ENCODE measurements around the gene ADAM22.
A peak's percentile ranks its signal among the peaks of the same experiment; 100 is the strongest.

Gene ADAM22

GRCh38 chr7:88042157-88042556 lies 108.1 kb downstream of the ADAM22 start:
- no peak for DNase-seq

- no peak for DNase-seq
These were observed 108.8 kb downstream of the ADAM22 start for GRCh38 chr7:88042803-88043202.

- DNase-seq: no peak
These were observed 110.0 kb downstream of the ADAM22 start for GRCh38 chr7:88044069-88044468.

GRCh38 chr7:88046839-88047573 lies 113.0 kb downstream of the ADAM22 start:
- no peak for DNase-seq

GRCh38 chr7:88057655-88058054 lies 123.6 kb downstream of the ADAM22 start:
- DNase-seq: no peak

- DNase-seq: no peak
These were observed 128.2 kb downstream of the ADAM22 start for GRCh38 chr7:88062238-88062637.

GRCh38 chr7:88069093-88069492 lies 135.0 kb downstream of the ADAM22 start:
- DNase-seq: no peak

- DNase-seq: no peak
These were observed 138.1 kb downstream of the ADAM22 start for GRCh38 chr7:88071994-88072714.

- no peak for DNase-seq
These were observed 138.6 kb downstream of the ADAM22 start for GRCh38 chr7:88072715-88073055.

- DNase-seq: no peak
These were observed 139.6 kb downstream of the ADAM22 start for GRCh38 chr7:88073626-88074025.

GRCh38 chr7:88075216-88075615 lies 141.2 kb downstream of the ADAM22 start:
- no peak for DNase-seq

GRCh38 chr7:88083883-88084282 lies 149.8 kb downstream of the ADAM22 start:
- no peak for DNase-seq

GRCh38 chr7:88089561-88089960 lies 155.5 kb downstream of the ADAM22 start:
- DNase-seq: no peak

GRCh38 chr7:88090240-88090639 lies 156.2 kb downstream of the ADAM22 start:
- no peak for DNase-seq

- DNase-seq: no peak
These were observed 156.6 kb downstream of the ADAM22 start for GRCh38 chr7:88090671-88091070.

- peak in 1 of 2 experiments; percentile 54 for DNase-seq
These were observed 158.1 kb downstream of the ADAM22 start for GRCh38 chr7:88091988-88092675.

GRCh38 chr7:88092676-88092999 lies 158.6 kb downstream of the ADAM22 start:
- DNase-seq: peak; percentile 31 to 54

- DNase-seq: no peak
These were observed 167.7 kb downstream of the ADAM22 start for GRCh38 chr7:88101769-88102168.

- DNase-seq: no peak
These were observed 168.6 kb downstream of the ADAM22 start for GRCh38 chr7:88102675-88103074.

- DNase-seq: no peak
These were observed 170.7 kb downstream of the ADAM22 start for GRCh38 chr7:88104732-88105131.

GRCh38 chr7:88105231-88105630 lies 171.2 kb downstream of the ADAM22 start:
- DNase-seq: no peak

- DNase-seq: no peak
These were observed 172.4 kb downstream of the ADAM22 start for GRCh38 chr7:88106434-88106833.

- peak; percentile 8 to 48 for DNase-seq
These were observed 175.6 kb downstream of the ADAM22 start for GRCh38 chr7:88109612-88110011.

- peak; percentile 31 to 60 for DNase-seq
These were observed 177.2 kb downstream of the ADAM22 start for GRCh38 chr7:88111140-88111743.

All from NCI-H2081 (cell line).